ENCODE results near the gene MAPKAP1.
A peak's percentile ranks its signal among the peaks of the same experiment; 100 is the strongest.

- no peak for TF ChIP-seq TARDBP (IDR thresholded peaks at IDR 0.05)
- no peak for TF ChIP-seq ELF4 (IDR thresholded peaks at IDR 0.05)
- TF ChIP-seq ZNF384 (IDR thresholded peaks at IDR 0.05), result no peak
- TF ChIP-seq BHLHE40 (IDR thresholded peaks at IDR 0.05; ENCODE audit: borderline replicate concordance), result no peak
- peak; percentile 80 for TF ChIP-seq PKNOX1 (IDR thresholded peaks at IDR 0.05)
- TF ChIP-seq SP1 (IDR thresholded peaks at IDR 0.05), result no peak
- TF ChIP-seq SUZ12 (IDR thresholded peaks at IDR 0.05), result no peak
Observed at GRCh38 chr9:125460883-125461635, 245.9 kb downstream of the MAPKAP1 start.

Data from HEK293T (cell line).